OCI-LY7 (cell line): ENCODE results near the gene SLC30A2. TPM values are rescaled to one million over a fixed set of nuclear protein-coding genes. Genes with fewer than 3 reads are reported as not detected.

Experiments
- BruUV-seq: library from RNA; stranded (reverse); fragments of 400-500 nt; replicated peaks from 2 replicates; lab custom pipeline; 2021; lab: Mats Ljungman, UMichigan
- CTCF ChIA-PET: fragments of 300-600 bp; sonication (Branson Sonifier 250); formaldehyde crosslinking; loops from one replicate; lab custom pipeline; 2022; ENCODE audit warnings: antibody characterized with exemption; ENCODE audit not compliant: unreplicated experiment; lab: Charles Lee
- POLR2A ChIA-PET: fragments of 300-600 bp; sonication (Branson Sonifier 250); formaldehyde crosslinking; loops from one replicate; lab custom pipeline; 2022; ENCODE audit warnings: antibody characterized with exemption; lab: Charles Lee
- DNase-seq: peaks from one replicate; pipeline ENCODE4 v3.0.0-alpha.2; 2015; ENCODE audit warnings: low spot score
- H2AFZ ChIP-seq: fragments of 200-600 bp; sonication (generic), shearing (Covaris generic); 2 replicates; pipeline ENCODE4 v1.6.1; 2014; ENCODE audit warnings: mild to moderate bottlenecking, antibody characterized with exemption, low read length, moderate library complexity
- H3K27ac ChIP-seq: fragments of 200-600 bp; sonication (generic); 2 replicates; pipeline ENCODE4 v1.5.1; 2014; ENCODE audit warnings: mixed run types, low read depth, mild to moderate bottlenecking, moderate library complexity, low read length, inconsistent platforms; ENCODE audit not compliant: poor library complexity, severe bottlenecking
- H3K36me3 ChIP-seq: fragments of 200-600 bp; sonication (generic); 2 replicates; pipeline ENCODE4 v1.6.1; 2014; ENCODE audit warnings: mild to moderate bottlenecking, antibody characterized with exemption, low read length, moderate library complexity, mixed read lengths; ENCODE audit not compliant: insufficient read depth
- H3K4me1 ChIP-seq: fragments of 200-600 bp; sonication (generic); 2 replicates; pipeline ENCODE4 v1.5.1; 2014; ENCODE audit warnings: mild to moderate bottlenecking, low read length; ENCODE audit not compliant: insufficient read depth, poor library complexity, severe bottlenecking
- H3K4me2 ChIP-seq: fragments of 200-600 bp; sonication (generic); 2 replicates; pipeline ENCODE4 v1.6.1; 2014; ENCODE audit warnings: mild to moderate bottlenecking, low read length
- H3K4me3 ChIP-seq: fragments of 200-600 bp; sonication (generic); 2 replicates; pipeline ENCODE4 v1.5.1; 2014; ENCODE audit warnings: mild to moderate bottlenecking, low read depth, low read length; ENCODE audit not compliant: poor library complexity, severe bottlenecking
- H3K79me2 ChIP-seq: fragments of 200-600 bp; sonication (generic); 2 replicates; pipeline ENCODE4 v1.6.1; 2016; ENCODE audit warnings: low read depth, mild to moderate bottlenecking, low read length, moderate library complexity, mixed read lengths; ENCODE audit not compliant: insufficient read depth
- H3K9me2 ChIP-seq: fragments of 200-600 bp; sonication (generic); 2 replicates; pipeline ENCODE4 v1.6.1; 2016; ENCODE audit warnings: mild to moderate bottlenecking, low read length, mixed read lengths; ENCODE audit not compliant: insufficient read depth
- H3K9me3 ChIP-seq: fragments of 200-600 bp; sonication (generic); 2 replicates; pipeline ENCODE4 v1.6.1; 2014; ENCODE audit warnings: mild to moderate bottlenecking, mixed run types, low read length, mixed read lengths
- H4K20me1 ChIP-seq: fragments of 200-600 bp; sonication (generic); 2 replicates; pipeline ENCODE4 v1.6.1; 2014; ENCODE audit warnings: mild to moderate bottlenecking, antibody characterized with exemption, low read length, moderate library complexity, mixed read lengths; ENCODE audit not compliant: insufficient read depth
- CTCF ChIP-seq: fragments of 200-600 bp; sonication (generic); conservative IDR thresholded peaks from 2 replicates; pipeline ENCODE4 v1.5.1; 2014; ENCODE audit warnings: mild to moderate bottlenecking, antibody characterized with exemption, low read length, moderate library complexity, mixed read lengths
- EZH2phosphoT487 ChIP-seq: fragments of 200-600 bp; sonication (generic); IDR thresholded peaks from 2 replicates; pipeline ENCODE4 v1.6.1; 2018; ENCODE audit warnings: low read depth, borderline replicate concordance, mild to moderate bottlenecking, mixed run types, antibody characterized with exemption, low read length, moderate library complexity, mixed read lengths
- intact Hi-C: fragments of 100-400 bp; cut with micrococcal nuclease; formaldehyde crosslinking; loops from one replicate; pipeline ENCODE4 v1.10.0; 2022; ENCODE audit not compliant: unreplicated experiment
- total RNA-seq, 2 experiments: library from RNA; depleted of rRNA in 1 of 2; stranded (reverse); fragments of >200 nt in 1 of 2; shearing (Covaris generic) in 1 of 2; gene quantifications; 2 replicates each; pipeline ENCODE4 v1.2.3, GENCODE V29; 2014 to 2022

SLC30A2 gene
- total RNA-seq, 2 experiments from 2014 or later: not detected

- Histone ChIP-seq H3K9me2 (no peaks in the 10 kb centered on the region), H2AFZ (no peak overlapping the region), H3K4me1 (peaks cover 7% of the 10 kb centered on the region), H3K4me2 (no peak overlapping the region), H3K36me3 (no peaks in the 10 kb centered on the region), H3K79me2 (no peaks in the 10 kb centered on the region), H3K9me3 (no peaks in the 10 kb centered on the region), H3K4me3 (no peak overlapping the region), H3K27ac (no peak overlapping the region), H4K20me1 (no peaks in the 10 kb centered on the region)
- TF ChIP-seq EZH2phosphoT487 (no peak), CTCF (no peak)
- ChIA-PET POLR2A (no interaction called here), CTCF (no interaction called here)
- intact Hi-C loops: loop anchor here (2.0 kb wide), 1 partner anchor 67 kb away; no protein-coding TSS in a partner anchor
- no peak for DNase-seq
- BruUV-seq: no TSS peak
These were observed 8.0 kb downstream of the SLC30A2 start for GRCh38 chr1:26037904-26038303.

- H3K27ac ChIP-seq: no peak overlapping the region
- CTCF ChIA-PET: interaction anchor here (0.5 to 0.7 kb wide), 2 partner anchors 17 to 102 kb away, joined by 4 read pairs; no protein-coding TSS in a partner anchor
- no peaks in the 10 kb centered on the region for H3K9me2 ChIP-seq
- H3K4me2 ChIP-seq: no peak overlapping the region
- H3K4me1 ChIP-seq: peaks cover 7% of the 10 kb centered on the region
- no peak for DNase-seq
- H2AFZ ChIP-seq: no peak overlapping the region
- H3K9me3 ChIP-seq: no peaks in the 10 kb centered on the region
- H3K36me3 ChIP-seq: no peaks in the 10 kb centered on the region
- H3K79me2 ChIP-seq: no peaks in the 10 kb centered on the region
- intact Hi-C loops: loop anchor here (1.0 to 2.0 kb wide), 2 partner anchors 68 to 108 kb away; no protein-coding TSS in a partner anchor
- POLR2A ChIA-PET: interaction anchor here (0.6 kb wide), 1 partner anchor 136 kb away, joined by 3 read pairs; no protein-coding TSS in a partner anchor
- no peaks in the 10 kb centered on the region for H4K20me1 ChIP-seq
- H3K4me3 ChIP-seq: no peak overlapping the region
- no TSS peak for BruUV-seq
- no peak for TF ChIP-seq CTCF
- no peak for TF ChIP-seq EZH2phosphoT487
These were observed 9.1 kb downstream of the SLC30A2 start for GRCh38 chr1:26036756-26037281.
